ENCODE results near the gene PRIMA1. TPM values are rescaled to one million over a fixed set of nuclear protein-coding genes. Genes with fewer than 3 reads are reported as not detected.

PRIMA1 gene
- total RNA-seq, 6 donors from 2014 or later, result under 0.01 to 1.8 (median 0.62) TPM

DNA sequence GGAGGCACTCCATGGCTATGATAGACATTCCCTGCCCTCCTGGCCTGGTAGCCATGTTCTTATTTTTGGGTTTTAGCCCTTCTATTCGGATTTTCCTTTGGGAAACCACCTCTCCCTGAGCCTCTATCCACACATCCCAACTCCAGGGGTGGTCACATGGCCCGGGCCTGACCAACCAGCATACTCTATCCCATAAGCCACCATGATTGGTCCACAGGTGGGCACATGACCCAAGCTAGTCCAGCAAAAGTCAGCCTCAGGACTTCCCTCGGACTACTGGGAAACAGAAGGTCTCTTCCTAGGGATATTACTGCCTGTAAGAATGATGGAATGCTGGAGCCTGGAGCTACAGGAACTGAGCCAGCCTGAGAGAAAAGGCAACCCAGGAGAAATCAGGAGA is 12.5 kb downstream of the PRIMA1 start:
- Histone ChIP-seq H3K9me3 (no peaks in the 10 kb centered on the region), H3K36me3 (no peaks in the 10 kb centered on the region), H3K27me3 (no peaks in the 10 kb centered on the region), H3K4me3 (no peak overlapping the region), H3K4me1 (no peaks in the 10 kb centered on the region), H3K27ac (no peak overlapping the region)
- DNase-seq, result no peak
- ATAC-seq (ENCODE audit: low FRiP score in 2 of 2), result no peak
- no peak for TF ChIP-seq EP300 (IDR thresholded peaks at IDR 0.05)
- no peak for TF ChIP-seq POLR2A (IDR thresholded peaks at IDR 0.05)
- TF ChIP-seq POLR2AphosphoS5 (IDR thresholded peaks at IDR 0.05), result no peak
- TF ChIP-seq CTCF (IDR thresholded peaks at IDR 0.05), result no peak
- 72 to 79% methylated on average over 3 of the region's 3 CpGs for WGBS, 2 donors

DNA sequence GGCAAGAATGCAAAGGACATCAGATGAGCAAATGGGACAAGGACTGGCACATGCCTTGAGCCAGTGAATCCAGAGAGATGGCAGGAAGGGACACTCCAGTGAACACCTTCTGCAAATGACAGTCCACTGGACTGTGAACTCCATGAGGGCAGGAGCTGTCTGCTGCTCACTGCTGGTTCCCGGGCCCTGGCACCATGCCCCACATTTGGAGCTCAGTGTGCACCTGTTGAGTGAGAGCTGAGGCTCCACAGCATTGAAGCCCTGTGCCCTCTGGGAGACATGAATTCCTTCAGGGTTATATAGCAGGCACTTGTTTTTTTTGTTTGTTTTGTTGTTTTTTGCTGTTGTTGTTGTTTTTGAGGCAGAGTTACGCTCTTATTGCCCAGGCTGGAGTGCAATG is 13.1 kb downstream of the PRIMA1 start:
- Histone ChIP-seq H3K9me3 (no peaks in the 10 kb centered on the region), H3K36me3 (no peaks in the 10 kb centered on the region), H3K27me3 (no peaks in the 10 kb centered on the region), H3K4me1 (no peaks in the 10 kb centered on the region), H3K27ac (no peak overlapping the region), H3K4me3 (no peak overlapping the region)
- no peak for TF ChIP-seq POLR2AphosphoS5 (IDR thresholded peaks at IDR 0.05)
- no peak for TF ChIP-seq CTCF (IDR thresholded peaks at IDR 0.05)
- TF ChIP-seq POLR2A (IDR thresholded peaks at IDR 0.05), result no peak
- no peak for TF ChIP-seq EP300 (IDR thresholded peaks at IDR 0.05)
- ATAC-seq (ENCODE audit: low FRiP score in 2 of 2) (no peak), DNase-seq (no peak)
- 95 to 97% methylated on average over 2 of the region's 2 CpGs for WGBS, 2 donors

- H3K36me3 ChIP-seq, result no peaks in the 10 kb centered on the region
- no peak for TF ChIP-seq POLR2A (IDR thresholded peaks at IDR 0.05)
- TF ChIP-seq CTCF (IDR thresholded peaks at IDR 0.05), result no peak
- no peak for TF ChIP-seq POLR2AphosphoS5 (IDR thresholded peaks at IDR 0.05)
- TF ChIP-seq EP300 (IDR thresholded peaks at IDR 0.05), result no peak
- no peak overlapping the region for H3K4me3 ChIP-seq
- WGBS, 2 donors, result 57 to 77% methylated on average over 2 to 5 of the region's 5 CpGs
- H3K4me1 ChIP-seq, result no peaks in the 10 kb centered on the region
- H3K27ac ChIP-seq, result no peak overlapping the region
- no peaks in the 10 kb centered on the region for H3K27me3 ChIP-seq
- no peaks in the 10 kb centered on the region for H3K9me3 ChIP-seq
- DNase-seq (no peak), ATAC-seq (ENCODE audit: low FRiP score in 2 of 2) (no peak)
Observed at GRCh38 chr14:93772263-93772662, 16.0 kb downstream of the PRIMA1 start.

GRCh38 chr14:93765970-93766369 is 22.3 kb downstream of the PRIMA1 start:
- no peaks in the 10 kb centered on the region for H3K27me3 ChIP-seq
- DNase-seq (no peak), ATAC-seq (ENCODE audit: low FRiP score in 2 of 2) (no peak)
- 42 to 78% methylated on average over 2 to 3 of the region's 3 CpGs for WGBS, 2 donors
- H3K36me3 ChIP-seq, result no peaks in the 10 kb centered on the region
- H3K27ac ChIP-seq, result no peak overlapping the region
- no peaks in the 10 kb centered on the region for H3K9me3 ChIP-seq
- H3K4me1 ChIP-seq, result no peaks in the 10 kb centered on the region
- no peak for TF ChIP-seq CTCF (IDR thresholded peaks at IDR 0.05)
- no peak for TF ChIP-seq EP300 (IDR thresholded peaks at IDR 0.05)
- no peak for TF ChIP-seq POLR2A (IDR thresholded peaks at IDR 0.05)
- no peak for TF ChIP-seq POLR2AphosphoS5 (IDR thresholded peaks at IDR 0.05)
- H3K4me3 ChIP-seq, result no peak overlapping the region

DNA sequence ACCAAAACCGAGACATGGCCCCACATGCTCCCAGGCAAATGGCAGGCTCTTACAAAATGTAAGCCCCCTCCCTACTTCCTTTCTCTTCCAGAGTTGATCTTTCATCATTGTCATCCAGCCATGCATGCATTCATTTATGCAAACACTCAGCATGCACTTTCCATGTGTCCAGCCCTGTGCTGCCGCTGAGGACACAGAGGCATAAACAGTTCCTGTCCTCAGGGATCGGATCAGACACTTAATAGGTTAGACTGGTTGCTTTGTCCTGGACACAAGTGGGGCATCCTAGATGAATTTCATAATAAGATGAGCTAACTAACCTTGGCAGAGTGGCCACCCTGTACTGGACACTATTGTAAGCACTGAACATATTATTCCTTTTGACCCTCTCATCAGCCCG is 23.1 kb downstream of the PRIMA1 start:
- TF ChIP-seq EP300 (IDR thresholded peaks at IDR 0.05) (no peak), POLR2AphosphoS5 (IDR thresholded peaks at IDR 0.05) (no peak), CTCF (IDR thresholded peaks at IDR 0.05) (no peak), POLR2A (IDR thresholded peaks at IDR 0.05) (no peak)
- H3K4me3 ChIP-seq, result no peak overlapping the region
- no peak overlapping the region for H3K27ac ChIP-seq
- H3K36me3 ChIP-seq, result no peaks in the 10 kb centered on the region
- no peak for DNase-seq
- WGBS, 2 donors, result 51% methylated on average over 4 of the region's 4 CpGs
- no peaks in the 10 kb centered on the region for H3K9me3 ChIP-seq
- H3K27me3 ChIP-seq, result no peaks in the 10 kb centered on the region
- no peaks in the 10 kb centered on the region for H3K4me1 ChIP-seq
- no peak for ATAC-seq (ENCODE audit: low FRiP score in 2 of 2)
